GM23248 (cell line): ENCODE data around the gene MRPL27. TPM values are rescaled to one million over a fixed set of nuclear protein-coding genes. Genes with fewer than 3 reads are reported as not detected.
A peak's percentile ranks its signal among the peaks of the same experiment; 100 is the strongest.
"Not testable (repeated sequence)": the region's sequence is repeated elsewhere in the genome, so short reads cannot be mapped to it uniquely, and the experiment has no call there.

Experiments
- DNase-seq: peaks from one replicate; pipeline ENCODE4 v3.0.0-alpha.2; 2015
- H2AFZ ChIP-seq: fragments of 200-600 bp; sonication (generic); 2 replicates; pipeline ENCODE4 v1.6.1; 2016; ENCODE audit warnings: antibody characterized with exemption
- H3F3A ChIP-seq: fragments of 200-600 bp; sonication (generic); 2 replicates; pipeline ENCODE4 v1.6.1; 2016; ENCODE audit warnings: mild to moderate bottlenecking, antibody characterized with exemption, mixed run types; ENCODE audit not compliant: insufficient read depth
- H3K27ac ChIP-seq: fragments of 200-600 bp; sonication (generic); 2 replicates; pipeline ENCODE4 v1.5.1; 2016; ENCODE audit warnings: mild to moderate bottlenecking
- H3K27me3 ChIP-seq: fragments of 200-600 bp; sonication (generic); replicated peaks from 2 replicates; pipeline ENCODE4 v1.6.1; 2016; ENCODE audit warnings: mild to moderate bottlenecking; ENCODE audit not compliant: insufficient read depth
- H3K36me3 ChIP-seq: fragments of 200-600 bp; sonication (generic); 2 replicates; pipeline ENCODE4 v1.6.1; 2016; ENCODE audit warnings: low read depth, mild to moderate bottlenecking
- H3K4me1 ChIP-seq: fragments of 200-600 bp; sonication (generic); 2 replicates; pipeline ENCODE4 v1.6.1; 2016; ENCODE audit warnings: mild to moderate bottlenecking; ENCODE audit not compliant: insufficient read depth
- H3K4me2 ChIP-seq: fragments of 200-600 bp; sonication (generic); one replicate; pipeline ENCODE4 v1.6.1; 2016; ENCODE audit warnings: mild to moderate bottlenecking; ENCODE audit not compliant: unreplicated experiment
- H3K4me3 ChIP-seq: fragments of 200-600 bp; sonication (generic); 2 replicates; pipeline ENCODE4 v1.5.1; 2016; ENCODE audit warnings: mild to moderate bottlenecking
- H3K79me2 ChIP-seq: fragments of 200-600 bp; sonication (generic); 2 replicates; pipeline ENCODE4 v1.6.1; 2016; ENCODE audit warnings: mild to moderate bottlenecking; ENCODE audit not compliant: insufficient read depth
- H3K9ac ChIP-seq: fragments of 200-600 bp; sonication (generic); 2 replicates; pipeline ENCODE4 v1.6.1; 2016; ENCODE audit warnings: mild to moderate bottlenecking
- H3K9me2 ChIP-seq: fragments of 200-600 bp; sonication (generic); 2 replicates; pipeline ENCODE4 v1.6.1; 2016; ENCODE audit warnings: mixed run types, mild to moderate bottlenecking, moderate library complexity; ENCODE audit not compliant: insufficient read depth
- H3K9me3 ChIP-seq: fragments of 200-600 bp; sonication (generic); one replicate; pipeline ENCODE4 v1.6.1; 2017; ENCODE audit warnings: low read depth
- H4K20me1 ChIP-seq: fragments of 200-600 bp; sonication (generic); 2 replicates; pipeline ENCODE4 v1.6.0; 2016; ENCODE audit not compliant: insufficient read depth
- EZH2 ChIP-seq: fragments of 200-600 bp; sonication (generic); IDR thresholded peaks from 2 replicates; pipeline ENCODE4 v1.6.1; 2018; ENCODE audit warnings: antibody characterized with exemption, mild to moderate bottlenecking; ENCODE audit not compliant: insufficient read depth, poor library complexity, severe bottlenecking
- EZH2phosphoT487 ChIP-seq: fragments of 200-600 bp; sonication (generic); IDR thresholded peaks from 2 replicates; pipeline ENCODE4 v1.6.1; 2018; ENCODE audit warnings: antibody characterized with exemption, moderate library complexity, mild to moderate bottlenecking, low read depth; ENCODE audit not compliant: insufficient read depth
- WGBS, 2 experiments: methylation state at CpG; one replicate each; pipeline ENCODE4 v1.1.6; 2015 to 2017; ENCODE audit warnings: low lambda C conversion rate in 2 of 2, low coverage in 1 of 2; ENCODE audit errors: missing lambda C conversion rate in 2 of 2; 5-methylcytosine and 5-hydroxymethylcytosine counted together
- in situ Hi-C: fragments of 300-500 bp; cut with MboI; formaldehyde crosslinking; loops from 2 replicates; pipeline ENCODE4 v1.15.0; 2020
- polyA plus RNA-seq: library from polyadenylated mRNA; unstranded; fragments of >200 nt; fragmentation: Nextera tagmentation; extraction: Ambion mirVana; gene quantifications from 2 replicates; pipeline ENCODE4 v1.2.1, GENCODE V29; 2016
- total RNA-seq: library from RNA; depleted of rRNA; stranded (reverse); fragments of >200 nt; shearing (Covaris generic); gene quantifications from 2 replicates; pipeline ENCODE4 v1.2.3, GENCODE V29; 2014; rRNA removed

The MRPL27 gene
- total RNA-seq: 49.3 and 57.9 TPM in 2 replicates
- 115 and 120 TPM in 2 replicates for polyA plus RNA-seq

GRCh38 chr17:50372758-50373556, at the start of gene MRPL27, which contains the start of gene EME1:
Gene MRPL27, minus strand, starts transcription at chr17:50373184. Its CDS starts 14 bp downstream, at chr17:50373170.
Gene EME1, plus strand, starts transcription at chr17:50373229. Its CDS starts 1,980 bp downstream, at chr17:50375209.
- TF ChIP-seq EZH2phosphoT487 (no peak), EZH2 (no peak)
- H3K36me3 ChIP-seq: peaks cover 22% of the 10 kb centered on the region
- no peaks in the 10 kb centered on the region for H4K20me1 ChIP-seq
- H3K4me1 ChIP-seq: peaks cover 4% of the 10 kb centered on the region; the same call in 1 of the 2 replicates
- H3K27me3 ChIP-seq: no peaks in the 10 kb centered on the region
- H3K9me3 ChIP-seq: no peaks in the 10 kb centered on the region
- H3K27ac ChIP-seq: peak within 1 kb of the TSS; percentile 87
- peak within 1 kb of the TSS; percentile 88 for H2AFZ ChIP-seq
- 1 to 3% methylated on average over 41 to 42 of the region's 42 CpGs for WGBS, 2 experiments
- in situ Hi-C loops: no loop called here
- peak within 1 kb of the TSS; percentile 98 for H3K4me2 ChIP-seq
- H3K9me2 ChIP-seq: no peaks in the 10 kb centered on the region
- no peaks in the 10 kb centered on the region for H3F3A ChIP-seq
- DNase-seq: peak; percentile 93
- H3K4me3 ChIP-seq: peak within 1 kb of the TSS; percentile 95
- peak within 1 kb of the TSS; percentile 92 for H3K9ac ChIP-seq
- peaks cover 28% of the 10 kb centered on the region for H3K79me2 ChIP-seq

GRCh38 chr17:50422738-50423137, 49.8 kb upstream of the MRPL27 start:
- Histone ChIP-seq H3K4me1 (peaks cover 23% of the 10 kb centered on the region), H4K20me1 (no peaks in the 10 kb centered on the region), H3K36me3 (no peaks in the 10 kb centered on the region), H3K4me2 (no peak overlapping the region), H3K9ac (no peak overlapping the region), H3K9me3 (no peaks in the 10 kb centered on the region), H3K27me3 (no peaks in the 10 kb centered on the region), H3K79me2 (no peaks in the 10 kb centered on the region), H3F3A (peaks cover 25% of the 10 kb centered on the region), H3K9me2 (no peaks in the 10 kb centered on the region), H3K27ac (no peak overlapping the region), H3K4me3 (no peak overlapping the region), H2AFZ (no peak overlapping the region)
- TF ChIP-seq EZH2: no peak
- in situ Hi-C loops: no loop called here
- WGBS, 2 experiments: 94 to 98% methylated on average over 2 of the region's 2 CpGs
- no peak for DNase-seq

- in situ Hi-C loops: no loop called here
- no peaks in the 10 kb centered on the region for H3K79me2 ChIP-seq
- H3K4me3 ChIP-seq: peak overlapping the region; percentile 57
- TF ChIP-seq EZH2: no peak
- no peak for TF ChIP-seq EZH2phosphoT487
- H3F3A ChIP-seq: peaks cover 19% of the 10 kb centered on the region
- peak overlapping the region; percentile 82 for H2AFZ ChIP-seq
- no peaks in the 10 kb centered on the region for H3K36me3 ChIP-seq
- no peaks in the 10 kb centered on the region for H4K20me1 ChIP-seq
- peak overlapping the region; percentile 67 for H3K4me2 ChIP-seq
- peak; percentile 32 for DNase-seq
- H3K9ac ChIP-seq: peak overlapping the region; percentile 62
- peaks cover 20% of the 10 kb centered on the region for H3K4me1 ChIP-seq
- H3K27me3 ChIP-seq: no peaks in the 10 kb centered on the region
- H3K27ac ChIP-seq: peak overlapping the region; percentile 42
- 21 to 26% methylated on average over 3 of the region's 3 CpGs for WGBS, 2 experiments
- H3K9me3 ChIP-seq: no peaks in the 10 kb centered on the region
- H3K9me2 ChIP-seq: no peaks in the 10 kb centered on the region
Measured at GRCh38 chr17:50421308-50422051, 48.5 kb upstream of the MRPL27 start.

- Histone ChIP-seq H3K4me1 (peaks cover 20% of the 10 kb centered on the region), H3K4me3 (peak overlapping the region; percentile 57; the same call in 1 of the 2 replicates), H2AFZ (peak overlapping the region; percentile 82), H3K27me3 (no peaks in the 10 kb centered on the region), H3K36me3 (no peaks in the 10 kb centered on the region), H3K4me2 (peak overlapping the region; percentile 67), H3K27ac (peak overlapping the region; percentile 42), H3K79me2 (no peaks in the 10 kb centered on the region), H3F3A (peaks cover 18% of the 10 kb centered on the region), H3K9ac (peak overlapping the region; percentile 62), H3K9me3 (no peaks in the 10 kb centered on the region), H4K20me1 (no peaks in the 10 kb centered on the region), H3K9me2 (no peaks in the 10 kb centered on the region)
- no peak for TF ChIP-seq EZH2phosphoT487
- TF ChIP-seq EZH2: no peak
- 39 to 50% methylated on average over 6 of the region's 6 CpGs for WGBS, 2 experiments
- in situ Hi-C loops: no loop called here
- peak; percentile 70 for DNase-seq
Measured at GRCh38 chr17:50420419-50421112, 47.6 kb upstream of the MRPL27 start.

- H3K79me2 ChIP-seq, H3K27me3 ChIP-seq, H3K9me2 ChIP-seq, in situ Hi-C loops, H3K4me2 ChIP-seq, H3K9me3 ChIP-seq, H3K27ac ChIP-seq, H3K36me3 ChIP-seq, DNase-seq, H3K4me3 ChIP-seq, H4K20me1 ChIP-seq, H2AFZ ChIP-seq, H3K9ac ChIP-seq: not testable (repeated sequence)
- H3K4me1 ChIP-seq: peaks cover 20% of the 10 kb centered on the region
- 97 to 99% methylated on average over 10 of the region's 10 CpGs for WGBS, 2 experiments
- peaks cover 18% of the 10 kb centered on the region for H3F3A ChIP-seq
Measured at GRCh38 chr17:50419577-50419976, 46.6 kb upstream of the MRPL27 start.
